ENCODE results near the gene OTUD5. TPM values are rescaled to one million over a fixed set of nuclear protein-coding genes. Genes with fewer than 3 reads are reported as not detected.
"Not testable (repeated sequence)": the region's sequence is repeated elsewhere in the genome, so short reads cannot be mapped to it uniquely, and the experiment has no call there.

The OTUD5 gene
- 41.6 TPM for polyA plus RNA-seq (ENCODE audit: insufficient read length)

GRCh38 chrX:48957477-48957826, at the start of gene OTUD5:
Gene OTUD5, minus strand, starts transcription at chrX:48957607. Its CDS starts 37 bp downstream, at chrX:48957570.
- peak; percentile 55 for DNase-seq

GRCh38 chrX:49003696-49004095, 46.3 kb upstream of the OTUD5 start:
- DNase-seq: no peak

GRCh38 chrX:49002091-49002935, 44.9 kb upstream of the OTUD5 start, which contains the start of gene GRIPAP1:
Gene GRIPAP1, minus strand, starts transcription at chrX:49002264. Its CDS starts 35 bp downstream, at chrX:49002229.
- DNase-seq: peak; percentile 88

GRCh38 chrX:49001521-49002090, 44.2 kb upstream of the OTUD5 start:
- no peak for DNase-seq

GRCh38 chrX:49000636-49001035, 43.2 kb upstream of the OTUD5 start:
- DNase-seq: no peak

- DNase-seq: no peak
Observed at GRCh38 chrX:48999030-48999429, 41.6 kb upstream of the OTUD5 start.

- no peak for DNase-seq
Observed at GRCh38 chrX:48998391-48998790, 41.0 kb upstream of the OTUD5 start.

- no peak for DNase-seq
Observed at GRCh38 chrX:48997865-48998264, 40.5 kb upstream of the OTUD5 start.

GRCh38 chrX:48997455-48997854, 40.0 kb upstream of the OTUD5 start:
- no peak for DNase-seq

- DNase-seq: no peak
Observed at GRCh38 chrX:48996969-48997368, 39.6 kb upstream of the OTUD5 start.

GRCh38 chrX:48992341-48992740, 34.9 kb upstream of the OTUD5 start:
- no peak for DNase-seq

GRCh38 chrX:48989483-48989882, 32.1 kb upstream of the OTUD5 start:
- DNase-seq: no peak

GRCh38 chrX:48983896-48984295, 26.5 kb upstream of the OTUD5 start:
- DNase-seq: no peak

GRCh38 chrX:48983081-48983480, 25.7 kb upstream of the OTUD5 start:
- no peak for DNase-seq

- no peak for DNase-seq
Observed at GRCh38 chrX:48981178-48981577, 23.8 kb upstream of the OTUD5 start.

GRCh38 chrX:48980341-48980740, 22.9 kb upstream of the OTUD5 start:
- DNase-seq: not testable (repeated sequence)

- no peak for DNase-seq
Observed at GRCh38 chrX:48978226-48978625, 20.8 kb upstream of the OTUD5 start.

- DNase-seq: no peak
Observed at GRCh38 chrX:48976086-48976485, 18.7 kb upstream of the OTUD5 start.

- DNase-seq: no peak
Observed at GRCh38 chrX:48975541-48975940, 18.1 kb upstream of the OTUD5 start.

- DNase-seq: no peak
Observed at GRCh38 chrX:48975041-48975440, 17.6 kb upstream of the OTUD5 start.

- DNase-seq: no peak
Observed at GRCh38 chrX:48974574-48974973, 17.2 kb upstream of the OTUD5 start.

GRCh38 chrX:48974033-48974432, 16.6 kb upstream of the OTUD5 start:
- no peak for DNase-seq

GRCh38 chrX:48972220-48973164, 15.1 kb upstream of the OTUD5 start:
- no peak for DNase-seq
